NT2/D1 (cell line): ENCODE data around the gene FLG2.

Experiments used
- SUZ12 ChIP-seq: IDR thresholded peaks from 2 replicates; pipeline ENCODE4 v1.6.1; 2011; ENCODE audit not compliant: insufficient read length, insufficient read depth; ENCODE audit errors: extremely low read depth
- YY1 ChIP-seq: IDR thresholded peaks from 2 replicates; pipeline ENCODE4 v1.6.1; 2011; ENCODE audit not compliant: insufficient read length, insufficient read depth
- ZNF274 ChIP-seq: IDR thresholded peaks from 2 replicates; pipeline ENCODE4 v1.6.1; 2011; ENCODE audit warnings: mild to moderate bottlenecking, low read depth, low read length

GRCh38 chr1:152347116-152347728 lies 12.6 kb downstream of the FLG2 start:
- TF ChIP-seq SUZ12, result no peak
- no peak for TF ChIP-seq ZNF274
- no peak for TF ChIP-seq YY1
